OCI-LY1 (cell line): ENCODE data around the gene PDE2A.

ENCODE experiments used
- H2AFZ ChIP-seq: fragments of 200-600 bp; sonication (generic), shearing (Covaris generic); 2 replicates; pipeline ENCODE4 v1.6.0; 2014; ENCODE audit warnings: antibody characterized with exemption, mild to moderate bottlenecking, low read length
- H3F3A ChIP-seq: fragments of 200-600 bp; sonication (generic), shearing (Covaris generic); 2 replicates; pipeline ENCODE4 v1.6.0; 2014; ENCODE audit warnings: mild to moderate bottlenecking, antibody characterized with exemption, low read length, moderate library complexity; ENCODE audit not compliant: insufficient read depth
- H3K27ac ChIP-seq: fragments of 200-600 bp; sonication (generic); 2 replicates; pipeline ENCODE4 v1.5.1; 2014; ENCODE audit warnings: low read length, mixed run types, mild to moderate bottlenecking, low read depth; ENCODE audit not compliant: poor library complexity, severe bottlenecking
- H3K27me3 ChIP-seq: fragments of 200-600 bp; sonication (generic); 2 replicates; pipeline ENCODE4 v1.6.0; 2014; ENCODE audit warnings: antibody characterized with exemption, mild to moderate bottlenecking, low read length, moderate library complexity; ENCODE audit not compliant: insufficient read depth
- H3K36me3 ChIP-seq: fragments of 200-600 bp; sonication (generic); 2 replicates; pipeline ENCODE4 v1.6.1; 2014; ENCODE audit warnings: mild to moderate bottlenecking, antibody characterized with exemption, low read length, moderate library complexity, mixed read lengths; ENCODE audit not compliant: insufficient read depth
- H3K4me1 ChIP-seq: fragments of 200-600 bp; sonication (generic); 2 replicates; pipeline ENCODE4 v1.5.1; 2014; ENCODE audit warnings: mild to moderate bottlenecking, low read length, moderate library complexity; ENCODE audit not compliant: insufficient read depth, severe bottlenecking
- H3K4me2 ChIP-seq: fragments of 200-600 bp; sonication (generic), shearing (Covaris generic); 2 replicates; pipeline ENCODE4 v1.6.1; 2014; ENCODE audit warnings: low read length
- H3K4me3 ChIP-seq: fragments of 200-600 bp; sonication (generic); 2 replicates; pipeline ENCODE4 v1.5.1; 2014; ENCODE audit warnings: low read length, low read depth, mild to moderate bottlenecking, mixed read lengths; ENCODE audit not compliant: poor library complexity, severe bottlenecking
- H3K79me2 ChIP-seq: fragments of 200-600 bp; shearing (Covaris generic); 2 replicates; pipeline ENCODE4 v1.6.1; 2016; ENCODE audit warnings: mixed run types, low read length, mixed read lengths; ENCODE audit not compliant: insufficient read depth
- H3K9ac ChIP-seq: fragments of 200-600 bp; sonication (generic), shearing (Covaris generic); 2 replicates; pipeline ENCODE4 v1.6.1; 2014; ENCODE audit warnings: mild to moderate bottlenecking, low read length, mixed read lengths
- H3K9me2 ChIP-seq: fragments of 200-600 bp; sonication (generic), shearing (Covaris generic); 2 replicates; pipeline ENCODE4 v1.6.1; 2014; ENCODE audit warnings: low read depth, mild to moderate bottlenecking, low read length, mixed read lengths
- H3K9me3 ChIP-seq: fragments of 200-600 bp; shearing (Covaris generic); 2 replicates; pipeline ENCODE4 v1.6.1; 2014; ENCODE audit warnings: low read length, mixed read lengths
- H4K20me1 ChIP-seq: fragments of 200-600 bp; sonication (generic), shearing (Covaris generic); 2 replicates; pipeline ENCODE4 v1.6.0; 2016; ENCODE audit warnings: mild to moderate bottlenecking, low read length; ENCODE audit not compliant: insufficient read depth
- EZH2 ChIP-seq: fragments of 200-600 bp; sonication (generic), shearing (Covaris generic); IDR thresholded peaks from 2 replicates; pipeline ENCODE4 v1.8.0; 2017; ENCODE audit warnings: borderline replicate concordance, mixed run types, mild to moderate bottlenecking, antibody characterized with exemption, low read length, moderate library complexity, mixed read lengths
- TF ChIP-seq, protein P1 (sequence below): fragments of 200-600 bp; sonication (generic), shearing (Covaris generic); IDR thresholded peaks from 2 replicates; pipeline ENCODE4 v1.5.1; 2017; ENCODE audit warnings: mild to moderate bottlenecking, antibody characterized with exemption, low read length, moderate library complexity, mixed read lengths

Gene PDE2A

DNA sequence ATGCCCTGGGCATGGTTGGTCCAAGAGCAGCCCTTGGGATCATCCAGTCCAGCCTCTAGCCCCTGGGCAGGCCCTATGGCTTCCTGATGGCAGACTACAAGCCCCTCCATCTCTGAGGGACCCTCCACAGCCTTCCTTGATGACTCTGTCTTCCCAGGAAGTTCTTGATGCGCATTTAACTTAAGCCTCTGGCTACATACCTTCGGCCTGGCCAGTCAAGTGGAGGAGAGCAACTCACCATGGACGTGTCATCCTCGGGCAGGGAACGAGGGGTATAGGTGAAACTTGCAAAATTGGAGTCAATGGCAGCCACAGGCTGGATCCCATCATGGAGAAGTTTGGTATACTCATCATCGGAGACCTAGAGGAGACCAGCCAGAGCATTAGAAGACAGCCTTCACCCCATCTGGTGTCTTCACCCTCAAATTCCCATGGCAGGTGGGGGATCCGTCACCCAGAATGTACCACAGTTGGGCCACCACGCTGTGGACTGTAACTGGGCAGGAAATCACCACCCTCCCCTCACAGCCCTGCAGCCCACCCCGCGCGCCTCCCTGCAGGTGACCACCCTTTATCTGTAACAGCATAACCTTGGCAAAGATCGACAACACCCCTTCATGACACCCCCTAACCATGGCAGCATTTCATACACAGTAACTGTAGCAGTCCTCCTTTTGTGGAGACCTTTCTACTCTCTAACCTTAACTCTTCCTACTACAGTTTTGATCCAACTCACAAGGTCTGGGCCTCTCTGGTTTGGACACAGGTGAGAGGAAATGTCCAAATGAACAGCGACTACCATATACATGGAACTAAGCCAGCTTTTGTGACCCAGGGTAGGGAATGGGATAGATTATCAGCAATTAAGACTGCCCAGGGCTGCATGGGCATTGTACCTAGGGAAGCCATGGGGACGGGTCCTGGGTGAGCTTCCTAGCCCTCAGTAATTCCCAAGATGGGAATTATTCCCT lies 91.7 kb downstream of the PDE2A start:
- Histone ChIP-seq H3K9ac (no peak overlapping the region), H3K36me3 (no peaks in the 10 kb centered on the region), H3K9me3 (no peaks in the 10 kb centered on the region), H3K9me2 (no peaks in the 10 kb centered on the region), H3K4me1 (no peaks in the 10 kb centered on the region), H2AFZ (no peak overlapping the region), H3K27me3 (peaks cover 15% of the 10 kb centered on the region), H3K4me2 (no peak overlapping the region), H3K79me2 (no peaks in the 10 kb centered on the region), H3K27ac (no peak overlapping the region), H4K20me1 (no peaks in the 10 kb centered on the region), H3K4me3 (no peak overlapping the region), H3F3A (no peaks in the 10 kb centered on the region)
- TF ChIP-seq, protein P1, sequence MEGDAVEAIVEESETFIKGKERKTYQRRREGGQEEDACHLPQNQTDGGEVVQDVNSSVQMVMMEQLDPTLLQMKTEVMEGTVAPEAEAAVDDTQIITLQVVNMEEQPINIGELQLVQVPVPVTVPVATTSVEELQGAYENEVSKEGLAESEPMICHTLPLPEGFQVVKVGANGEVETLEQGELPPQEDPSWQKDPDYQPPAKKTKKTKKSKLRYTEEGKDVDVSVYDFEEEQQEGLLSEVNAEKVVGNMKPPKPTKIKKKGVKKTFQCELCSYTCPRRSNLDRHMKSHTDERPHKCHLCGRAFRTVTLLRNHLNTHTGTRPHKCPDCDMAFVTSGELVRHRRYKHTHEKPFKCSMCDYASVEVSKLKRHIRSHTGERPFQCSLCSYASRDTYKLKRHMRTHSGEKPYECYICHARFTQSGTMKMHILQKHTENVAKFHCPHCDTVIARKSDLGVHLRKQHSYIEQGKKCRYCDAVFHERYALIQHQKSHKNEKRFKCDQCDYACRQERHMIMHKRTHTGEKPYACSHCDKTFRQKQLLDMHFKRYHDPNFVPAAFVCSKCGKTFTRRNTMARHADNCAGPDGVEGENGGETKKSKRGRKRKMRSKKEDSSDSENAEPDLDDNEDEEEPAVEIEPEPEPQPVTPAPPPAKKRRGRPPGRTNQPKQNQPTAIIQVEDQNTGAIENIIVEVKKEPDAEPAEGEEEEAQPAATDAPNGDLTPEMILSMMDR = no peak
- TF ChIP-seq EZH2 = no peak

DNA sequence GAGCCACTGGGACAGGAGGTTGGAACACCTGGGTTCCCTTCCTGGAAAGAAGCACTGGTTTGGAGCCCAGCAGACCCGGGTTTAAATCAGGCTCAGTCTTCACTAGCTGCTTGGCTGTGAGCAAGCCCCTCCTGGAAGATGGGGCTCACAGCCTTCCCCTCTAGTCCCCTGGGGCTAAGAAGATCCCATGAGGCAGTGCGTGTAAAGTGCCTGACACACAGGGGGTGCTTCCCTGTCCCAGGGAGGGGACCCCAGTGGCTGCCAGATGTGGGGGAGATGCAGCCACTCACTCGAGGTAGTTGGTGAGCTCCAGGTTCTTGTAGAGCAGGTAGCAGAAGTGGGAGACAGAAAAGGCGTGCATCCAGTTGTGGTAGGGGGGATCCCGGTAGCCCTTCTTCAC lies 93.2 kb downstream of the PDE2A start:
- Histone ChIP-seq H3K9ac (no peak overlapping the region), H3K4me1 (no peaks in the 10 kb centered on the region), H3K4me3 (no peak overlapping the region), H4K20me1 (no peaks in the 10 kb centered on the region), H3K27ac (no peak overlapping the region), H2AFZ (no peak overlapping the region), H3F3A (no peaks in the 10 kb centered on the region), H3K9me3 (no peaks in the 10 kb centered on the region), H3K79me2 (no peaks in the 10 kb centered on the region), H3K36me3 (no peaks in the 10 kb centered on the region), H3K9me2 (no peaks in the 10 kb centered on the region), H3K4me2 (no peak overlapping the region), H3K27me3 (peaks cover 15% of the 10 kb centered on the region)
- no peak for TF ChIP-seq EZH2
- TF ChIP-seq, protein P1 = no peak

DNA sequence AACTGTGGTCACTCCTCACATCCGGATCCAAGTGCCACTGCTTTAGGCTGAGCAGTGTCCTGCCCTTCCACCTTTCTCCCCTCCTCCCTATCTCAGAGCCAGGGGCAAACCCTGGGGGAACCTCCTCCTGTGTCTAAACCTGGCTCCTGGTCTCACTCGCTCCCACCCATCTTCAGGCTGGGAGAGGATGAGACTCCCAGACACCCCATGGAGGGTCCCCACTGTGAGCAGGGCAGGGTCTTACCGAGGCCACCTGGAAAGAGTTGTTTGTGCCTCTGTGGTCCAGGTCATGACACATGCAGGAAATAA lies 93.6 kb downstream of the PDE2A start:
- no peaks in the 10 kb centered on the region for H3K79me2 ChIP-seq
- no peak overlapping the region for H3K27ac ChIP-seq
- H3K9ac ChIP-seq = no peak overlapping the region
- H3K4me2 ChIP-seq = no peak overlapping the region
- no peaks in the 10 kb centered on the region for H3K9me2 ChIP-seq
- H3K9me3 ChIP-seq = no peaks in the 10 kb centered on the region
- no peak overlapping the region for H3K4me3 ChIP-seq
- peaks cover 15% of the 10 kb centered on the region for H3K27me3 ChIP-seq
- no peaks in the 10 kb centered on the region for H4K20me1 ChIP-seq
- H3K36me3 ChIP-seq = no peaks in the 10 kb centered on the region
- H3K4me1 ChIP-seq = no peaks in the 10 kb centered on the region
- H3F3A ChIP-seq = no peaks in the 10 kb centered on the region
- no peak overlapping the region for H2AFZ ChIP-seq
- no peak for TF ChIP-seq EZH2
